Epidermal melanocyte (primary cell): Measurements from ENCODE around the gene LRRC51.
"Not testable (repeated sequence)": the region's sequence is repeated elsewhere in the genome, so short reads cannot be mapped to it uniquely, and the experiment has no call there.

Source experiments
- DNase-seq: peaks from one replicate; pipeline ENCODE4 v3.0.0; 2011; ENCODE audit warnings: low spot score; ENCODE audit not compliant: insufficient read length

LRRC51 gene

GRCh38 chr11:72138821-72139390 lies 58.3 kb downstream of the LRRC51 start:
- DNase-seq: no peak

- no peak for DNase-seq
These were observed 58.9 kb downstream of the LRRC51 start for GRCh38 chr11:72139500-72139899.

- no peak for DNase-seq
These were observed 60.0 kb downstream of the LRRC51 start for GRCh38 chr11:72140661-72141060.

GRCh38 chr11:72141066-72141465 lies 60.4 kb downstream of the LRRC51 start:
- no peak for DNase-seq

GRCh38 chr11:72142086-72142485 lies 61.4 kb downstream of the LRRC51 start:
- not testable (repeated sequence) for DNase-seq

- DNase-seq: not testable (repeated sequence)
These were observed 61.9 kb downstream of the LRRC51 start for GRCh38 chr11:72142543-72142942.

- no peak for DNase-seq
These were observed 64.3 kb downstream of the LRRC51 start for GRCh38 chr11:72144807-72145565.
